ENCODE data around the gene LTBR.
A peak's percentile ranks its signal among the peaks of the same experiment; 100 is the strongest.

Gene LTBR

DNA sequence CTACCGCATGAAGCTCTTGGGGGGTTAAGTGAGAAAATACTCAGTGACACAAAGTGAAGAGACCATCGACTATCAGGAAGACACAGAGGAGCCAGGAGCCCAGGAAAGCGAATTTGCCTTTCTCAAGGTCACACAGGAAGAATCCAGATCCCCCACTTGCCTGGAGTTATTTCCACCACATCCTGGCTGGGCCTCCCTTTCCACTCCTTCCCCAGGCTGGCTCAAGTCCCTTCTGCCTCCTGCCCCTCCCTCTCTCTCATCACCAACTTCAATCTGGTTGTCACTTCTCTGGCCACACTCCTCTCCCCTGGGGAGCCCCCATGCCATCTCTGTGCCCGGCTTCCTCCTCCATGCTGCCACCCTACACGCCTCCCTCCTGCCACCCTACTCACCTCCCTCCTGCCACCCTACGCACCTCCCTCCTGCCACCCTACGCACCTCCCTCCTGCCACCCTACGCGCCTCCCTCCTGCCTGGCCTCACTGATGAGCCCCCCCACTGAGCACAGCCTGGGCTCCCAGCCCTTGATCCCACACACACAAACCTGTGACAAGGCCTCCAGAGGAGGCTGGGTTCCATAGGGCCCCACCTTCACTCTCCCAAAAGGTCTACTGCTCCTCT, 14.9 kb upstream of the LTBR start:
- no peak for DNase-seq

DNA sequence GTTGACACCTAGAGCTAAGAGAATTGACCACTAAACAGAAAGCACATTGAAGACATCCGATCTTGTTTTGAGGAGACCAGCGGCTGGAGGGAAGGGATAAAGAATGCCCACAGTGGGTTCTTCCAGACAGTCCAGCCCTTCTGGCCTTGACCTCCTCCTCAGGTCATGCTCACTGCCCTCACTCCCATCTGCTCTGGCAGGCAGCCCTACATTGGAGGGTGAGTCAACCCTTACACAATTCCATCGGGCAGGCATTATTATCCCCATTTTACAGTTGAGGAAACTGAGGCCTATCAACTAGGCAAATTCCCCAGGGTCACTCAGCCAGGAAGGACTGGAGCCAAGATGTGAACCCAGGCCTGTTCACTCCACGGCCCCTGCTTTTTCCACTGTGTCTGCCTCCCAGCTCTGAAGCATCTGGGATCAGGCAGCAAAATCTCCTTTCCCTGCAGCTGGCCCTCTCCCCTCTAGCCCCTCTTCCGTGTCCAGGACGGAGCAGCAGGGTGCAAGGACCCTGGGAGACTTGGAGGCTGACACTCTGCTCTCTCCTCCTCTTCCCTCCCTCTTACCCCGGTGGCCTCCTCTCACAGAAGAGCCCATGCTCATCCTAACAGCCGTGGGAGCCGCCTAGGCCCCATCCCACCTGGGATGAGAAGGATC, 13.9 kb upstream of the LTBR start:
- no peak for DNase-seq

DNA sequence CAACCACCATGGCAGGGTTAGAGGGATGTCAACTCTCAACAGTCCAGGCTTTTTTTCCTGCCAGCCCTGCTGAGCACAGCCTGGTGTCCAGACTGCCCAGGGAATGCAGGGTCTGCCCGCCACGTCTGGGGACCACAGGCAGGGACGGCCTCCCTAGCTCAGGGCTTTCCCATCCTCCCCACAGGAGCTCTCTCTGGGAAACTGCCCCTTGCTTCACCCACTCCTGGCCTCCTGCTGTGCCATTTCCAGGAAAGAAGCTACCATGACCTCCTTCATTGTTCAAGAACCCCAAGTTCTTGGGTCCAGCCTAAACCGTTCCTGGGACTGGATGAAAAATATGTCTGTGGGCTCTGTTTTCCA, 13.4 kb upstream of the LTBR start:
- DNase-seq = no peak

DNA sequence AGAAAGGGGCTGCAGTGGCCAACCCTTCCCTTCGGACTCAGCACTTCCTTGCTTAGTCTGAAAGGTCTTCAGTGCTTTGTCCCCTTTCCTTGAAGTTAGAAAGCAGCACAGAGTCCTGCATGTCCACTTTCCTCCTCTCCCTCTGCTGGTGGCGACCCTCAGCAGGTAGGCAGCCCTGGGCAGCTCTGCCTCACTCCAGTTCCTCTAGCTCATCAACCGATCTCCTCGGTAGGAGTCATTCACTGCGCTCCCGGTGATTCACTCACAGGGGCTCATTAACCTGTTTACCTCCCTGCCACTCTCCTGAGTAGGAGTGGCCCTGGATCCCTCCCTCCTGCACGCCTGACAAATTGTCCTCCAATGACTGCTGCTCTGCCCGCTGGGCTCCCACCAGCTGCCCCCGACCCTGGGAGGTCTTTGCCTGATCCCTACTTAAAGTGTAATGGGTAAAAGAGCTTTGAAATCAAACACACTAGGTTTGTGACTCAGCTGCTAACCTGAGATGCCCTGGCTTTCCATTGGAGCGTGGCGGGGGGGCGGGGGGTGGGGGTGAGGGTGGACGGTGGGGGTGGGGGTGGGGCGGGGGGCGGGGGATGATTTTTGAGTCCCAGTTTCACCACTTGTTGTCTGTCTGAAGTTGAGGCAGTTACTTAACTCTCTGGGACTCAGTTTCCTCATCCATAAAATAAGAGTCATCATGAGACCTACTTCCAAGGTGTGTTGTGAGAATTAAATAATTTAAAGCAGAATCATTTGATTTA, 12.8 kb upstream of the LTBR start:
- peak; percentile 98 for DNase-seq

DNA sequence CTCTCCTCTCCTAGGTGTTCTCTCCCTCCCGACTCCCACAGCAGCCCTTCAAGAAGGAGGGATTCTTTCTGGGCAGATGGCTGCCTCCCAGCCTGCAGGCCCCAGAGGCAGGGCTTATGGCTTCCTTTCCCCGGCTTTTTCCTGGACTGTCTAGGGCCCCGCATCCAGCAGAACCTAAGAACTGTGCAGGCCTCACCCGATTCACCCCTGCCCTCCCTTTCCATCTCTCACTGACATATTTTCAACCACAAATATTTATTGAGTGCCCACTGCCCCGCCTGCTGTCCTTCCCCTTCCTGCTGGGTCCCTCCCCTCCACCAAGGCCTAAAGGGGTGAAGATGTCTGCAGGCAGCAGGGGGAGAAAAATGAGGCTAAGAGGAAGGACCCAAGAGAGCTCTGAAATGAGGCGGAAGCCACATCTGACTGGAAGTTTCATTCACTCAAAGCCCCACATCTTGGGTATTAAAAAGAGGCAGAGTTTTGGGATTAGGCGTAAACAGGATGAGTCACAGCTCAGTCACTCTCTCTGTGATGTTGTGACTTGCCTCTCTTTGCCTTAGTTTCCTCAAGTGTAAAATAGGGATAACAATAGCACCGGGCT, 11.5 kb upstream of the LTBR start:
- peak; percentile 82 for DNase-seq

DNA sequence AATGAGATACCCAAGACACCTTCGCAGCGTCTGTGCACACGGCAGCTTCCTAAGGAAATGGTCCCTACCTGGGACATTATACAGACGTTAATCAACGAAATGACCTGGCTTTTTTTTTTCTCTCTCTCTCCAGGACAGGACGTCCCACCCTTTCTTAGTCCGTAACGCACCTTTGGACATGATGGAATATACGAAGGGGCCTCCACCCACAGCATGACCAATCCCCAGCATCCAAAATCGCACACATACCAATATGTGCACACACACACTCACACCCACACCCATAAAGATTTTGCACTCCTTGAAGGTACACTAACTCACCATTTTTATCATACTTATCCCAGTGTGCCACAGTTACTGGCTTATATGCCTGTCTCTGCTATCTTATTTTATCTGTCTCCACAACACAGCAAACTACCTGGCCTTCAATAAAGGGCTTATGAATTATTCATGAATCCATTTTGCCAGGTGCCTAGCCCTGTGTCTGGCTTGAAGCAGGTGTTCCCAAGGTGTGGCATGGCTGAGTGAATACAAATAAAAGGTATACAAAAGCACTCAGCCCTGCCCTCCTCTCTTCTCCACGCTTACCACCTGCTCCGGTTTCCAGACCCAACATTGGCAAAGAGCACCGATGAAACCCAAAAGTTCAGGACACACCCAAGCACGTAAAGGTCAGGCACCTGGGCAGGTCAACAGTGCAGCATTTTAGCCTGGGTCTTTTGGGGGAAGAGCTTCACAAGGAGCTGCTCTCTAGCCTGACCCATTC, 10.8 kb upstream of the LTBR start:
- peak; percentile 97 for DNase-seq

DNA sequence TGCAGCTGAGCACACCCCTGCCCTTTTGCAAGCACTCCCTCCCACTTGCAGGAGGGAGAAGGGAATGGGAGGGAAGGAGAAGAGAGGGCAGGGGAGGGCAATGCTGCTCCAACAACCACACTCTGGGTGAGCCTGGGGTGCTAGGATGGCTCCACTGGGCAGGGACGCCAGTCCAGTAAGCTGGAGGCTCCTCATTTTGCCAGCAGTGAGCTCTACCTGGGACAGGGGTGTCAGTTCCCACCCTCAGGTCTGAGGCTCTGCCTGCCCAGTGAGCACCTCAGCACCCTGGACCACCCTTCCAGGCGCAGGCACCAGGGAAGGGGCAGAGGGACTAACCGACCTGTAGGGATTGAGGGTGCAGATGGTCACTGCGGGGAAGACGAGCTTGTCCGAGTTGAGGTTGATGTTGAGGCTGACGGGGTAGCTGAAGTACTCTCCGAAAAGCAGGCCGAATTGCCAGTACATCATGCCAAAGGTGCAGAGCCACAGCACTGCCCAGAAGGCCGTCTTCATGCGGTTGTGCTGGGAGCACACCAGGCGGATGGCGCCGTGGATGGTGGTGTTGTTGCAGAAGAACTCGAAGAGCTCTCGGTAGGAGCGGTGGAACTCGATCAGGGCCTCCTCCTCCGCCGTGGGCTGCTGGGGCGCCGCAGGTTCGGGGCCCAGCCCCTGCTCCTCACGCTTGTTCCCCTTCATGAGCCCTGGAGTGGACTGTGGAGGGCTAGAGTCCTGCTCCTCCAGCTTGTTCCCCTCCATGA, 9.8 kb upstream of the LTBR start:
- DNase-seq = no peak

DNA sequence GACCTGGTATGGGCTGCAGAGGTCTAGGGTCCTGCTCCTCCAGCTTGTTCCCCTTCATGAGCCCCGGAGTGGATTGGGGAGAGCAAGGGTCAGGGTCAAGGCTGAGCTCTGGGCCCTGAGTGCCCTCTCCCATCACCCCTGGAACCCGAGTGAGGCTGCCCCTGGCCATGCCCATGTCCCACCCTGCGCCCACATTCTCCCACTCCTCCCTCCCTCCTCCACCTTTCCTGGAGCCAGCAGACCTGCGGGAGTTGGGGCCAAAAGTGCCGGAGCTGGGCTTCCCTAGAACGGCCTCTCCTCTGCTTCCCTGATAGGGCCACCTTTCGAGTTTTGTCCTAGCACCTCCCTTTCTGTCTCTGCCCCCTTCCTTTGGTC, 9.2 kb upstream of the LTBR start:
- DNase-seq = no peak

DNA sequence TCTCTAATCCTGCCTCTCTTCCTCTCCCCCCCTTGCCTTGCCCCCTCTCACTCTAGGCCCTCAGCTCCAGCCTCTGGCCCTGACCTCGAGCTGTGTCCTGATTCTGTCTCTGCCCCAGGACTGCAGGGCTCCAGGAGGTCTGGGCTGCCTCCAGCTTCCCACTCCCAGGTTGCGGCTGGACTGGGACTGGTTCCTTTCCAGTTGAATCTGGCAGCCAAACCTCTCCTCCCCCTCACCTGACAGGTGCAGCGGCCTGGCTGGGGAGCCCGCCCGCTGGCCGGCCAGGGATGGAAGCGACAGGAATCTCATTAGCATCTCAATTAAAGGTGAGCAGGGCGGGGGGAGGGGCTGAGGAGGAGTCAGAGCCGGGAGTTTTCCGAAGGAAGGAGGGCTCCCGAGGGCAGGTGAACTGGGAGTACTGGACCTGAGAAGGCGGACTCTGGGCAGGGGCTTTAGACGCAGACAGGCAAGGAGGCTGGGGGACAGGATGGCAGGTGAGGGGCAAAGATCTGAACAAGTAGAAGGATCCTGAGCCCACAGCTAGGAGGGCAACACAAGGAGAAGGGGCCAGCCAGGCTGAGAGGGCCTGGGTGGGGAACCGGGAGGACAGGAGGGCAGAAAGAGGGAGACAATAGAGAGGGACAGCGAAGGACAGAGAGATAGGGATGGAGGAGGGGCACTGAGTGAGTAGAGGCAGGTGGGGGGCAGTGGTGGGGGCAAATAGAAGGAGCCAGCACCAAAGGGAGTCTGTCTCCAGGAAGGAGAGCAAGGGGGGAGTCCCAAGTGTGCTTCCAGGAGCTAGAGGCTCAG, 8.5 kb upstream of the LTBR start, which contains the start of gene SCNN1A:
Gene SCNN1A (minus strand): TSS at position 295 of the 810 bp plus-strand sequence. CDS start 780 bp downstream, outside the sequence.
- DNase-seq = peak; percentile 92

DNA sequence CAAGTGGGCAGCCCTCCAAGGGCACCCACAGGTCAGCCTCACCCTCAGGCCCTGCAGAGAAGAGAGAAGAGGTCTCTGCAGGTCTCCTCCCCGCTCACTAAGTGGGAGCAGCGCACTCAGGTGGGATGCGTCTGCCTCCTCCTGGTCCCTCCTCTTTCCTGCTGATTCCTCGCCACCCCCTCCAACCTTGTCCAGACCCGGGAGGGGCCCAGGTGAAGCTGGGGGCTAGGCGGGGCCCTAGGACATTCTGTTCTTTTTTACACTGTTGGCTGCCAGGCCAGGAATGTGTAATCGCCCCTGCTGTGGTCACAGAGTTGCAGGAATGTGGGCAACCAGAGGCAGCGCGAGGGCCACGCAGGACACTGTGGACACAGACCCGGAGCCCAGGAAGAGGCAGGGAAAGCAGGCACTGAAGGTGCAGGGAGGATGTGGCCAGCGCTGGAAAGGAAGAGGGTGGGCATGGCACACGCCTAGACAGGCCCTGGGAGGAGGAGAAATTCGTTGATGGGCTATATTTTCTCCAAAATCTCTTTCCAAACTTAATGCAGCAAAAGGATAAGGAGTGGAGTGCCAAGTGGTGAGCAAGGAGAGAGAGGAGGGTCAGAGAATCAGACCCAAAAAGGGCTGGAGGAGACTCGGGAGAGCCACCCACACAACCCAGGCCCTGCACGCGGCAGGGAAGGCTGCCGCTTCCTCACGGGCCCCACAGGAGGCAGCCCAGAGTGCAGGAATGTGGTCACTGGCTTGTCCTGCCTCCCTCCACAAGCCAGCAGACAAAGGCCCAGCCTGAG, 7.7 kb upstream of the LTBR start:
- no peak for DNase-seq

DNA sequence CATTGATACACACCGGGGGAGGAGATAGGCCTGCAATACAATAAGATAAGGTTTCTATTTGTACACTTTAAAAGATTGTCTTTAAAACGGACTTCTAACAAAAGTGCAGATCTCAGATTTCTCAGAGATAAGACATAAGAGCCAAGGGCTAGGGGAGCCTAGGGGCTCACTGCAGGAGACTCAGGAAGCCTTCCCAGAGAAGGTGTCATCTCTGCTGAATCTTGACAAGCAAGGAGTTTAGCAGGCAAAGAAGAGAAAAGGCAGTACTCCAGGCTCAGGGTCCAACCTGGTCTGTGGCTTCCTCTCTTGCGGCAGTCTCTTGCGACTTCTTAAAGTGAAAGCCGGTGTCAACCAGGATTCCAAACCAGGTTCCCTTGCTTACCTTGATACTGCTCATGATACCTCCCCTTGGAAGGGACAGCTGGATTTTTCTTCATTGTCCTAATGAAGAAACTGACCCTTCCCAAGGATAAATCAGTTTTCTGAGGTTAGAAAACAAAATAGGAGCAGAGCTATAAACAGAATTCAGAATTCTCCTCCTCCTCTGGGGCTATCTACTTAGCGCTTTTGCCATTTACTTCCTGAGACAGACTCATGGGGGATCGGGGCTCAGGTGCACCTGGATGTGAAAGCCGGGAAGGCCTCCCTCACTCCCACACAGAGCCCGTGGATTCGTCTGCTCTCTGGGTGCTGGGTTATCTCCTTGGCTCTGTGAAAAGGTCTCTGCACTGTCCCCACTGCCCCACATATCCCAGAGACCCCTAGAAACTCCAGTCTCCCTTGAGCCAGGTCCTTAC, 6.9 kb upstream of the LTBR start:
- DNase-seq = no peak

DNA sequence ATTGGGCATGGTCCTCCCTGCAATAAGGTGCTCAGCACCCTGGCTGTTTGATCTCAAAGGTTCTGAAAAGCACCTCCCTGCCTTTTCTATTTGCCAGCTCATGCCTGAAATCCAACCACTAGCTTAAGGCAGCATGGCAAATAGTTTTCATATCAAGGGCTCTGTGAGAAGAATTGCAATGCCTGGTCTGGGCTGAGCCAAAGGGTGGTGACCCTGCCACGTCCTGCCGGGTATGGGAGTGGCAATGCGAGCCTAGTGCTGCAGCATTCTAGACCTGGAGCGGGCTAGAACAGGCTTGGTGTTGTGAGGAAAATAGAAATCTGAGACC, 6.3 kb upstream of the LTBR start:
- no peak for DNase-seq

DNA sequence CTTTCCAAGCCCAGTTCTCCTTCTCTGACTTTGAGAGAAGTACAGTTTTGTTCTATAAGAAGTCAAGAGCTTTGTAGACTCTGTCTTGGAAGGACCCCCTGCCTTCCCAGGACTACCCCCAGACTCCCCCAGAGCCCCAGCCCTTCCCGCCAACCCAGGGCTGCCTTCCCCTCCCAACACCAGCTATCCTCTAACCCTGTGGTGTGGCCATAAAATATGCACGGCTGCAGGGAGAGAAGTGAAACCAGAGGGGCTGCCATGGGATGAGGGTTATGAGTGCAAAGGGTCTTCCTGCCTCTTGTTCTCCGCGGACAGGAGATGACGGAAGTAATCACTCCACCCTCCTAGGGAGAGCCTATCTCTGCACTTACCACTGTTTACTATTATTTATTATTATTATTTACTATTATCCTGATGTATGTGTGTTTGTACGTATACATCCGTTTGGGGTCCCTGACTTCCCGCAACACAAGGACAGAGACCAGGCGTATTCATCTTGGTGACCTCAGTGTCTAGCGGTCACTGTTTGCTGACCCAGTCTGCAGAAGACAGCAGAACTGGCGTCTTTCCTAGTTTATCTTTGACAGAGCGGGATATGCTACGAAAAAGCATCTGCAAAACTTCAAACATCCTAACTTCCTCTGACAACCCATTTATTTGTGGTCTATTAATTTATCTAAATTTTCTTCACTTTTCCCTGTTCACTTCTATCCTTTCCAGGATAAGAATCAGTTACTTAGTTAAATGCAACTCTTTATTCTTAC, 5.1 kb upstream of the LTBR start:
- no peak for DNase-seq

DNA sequence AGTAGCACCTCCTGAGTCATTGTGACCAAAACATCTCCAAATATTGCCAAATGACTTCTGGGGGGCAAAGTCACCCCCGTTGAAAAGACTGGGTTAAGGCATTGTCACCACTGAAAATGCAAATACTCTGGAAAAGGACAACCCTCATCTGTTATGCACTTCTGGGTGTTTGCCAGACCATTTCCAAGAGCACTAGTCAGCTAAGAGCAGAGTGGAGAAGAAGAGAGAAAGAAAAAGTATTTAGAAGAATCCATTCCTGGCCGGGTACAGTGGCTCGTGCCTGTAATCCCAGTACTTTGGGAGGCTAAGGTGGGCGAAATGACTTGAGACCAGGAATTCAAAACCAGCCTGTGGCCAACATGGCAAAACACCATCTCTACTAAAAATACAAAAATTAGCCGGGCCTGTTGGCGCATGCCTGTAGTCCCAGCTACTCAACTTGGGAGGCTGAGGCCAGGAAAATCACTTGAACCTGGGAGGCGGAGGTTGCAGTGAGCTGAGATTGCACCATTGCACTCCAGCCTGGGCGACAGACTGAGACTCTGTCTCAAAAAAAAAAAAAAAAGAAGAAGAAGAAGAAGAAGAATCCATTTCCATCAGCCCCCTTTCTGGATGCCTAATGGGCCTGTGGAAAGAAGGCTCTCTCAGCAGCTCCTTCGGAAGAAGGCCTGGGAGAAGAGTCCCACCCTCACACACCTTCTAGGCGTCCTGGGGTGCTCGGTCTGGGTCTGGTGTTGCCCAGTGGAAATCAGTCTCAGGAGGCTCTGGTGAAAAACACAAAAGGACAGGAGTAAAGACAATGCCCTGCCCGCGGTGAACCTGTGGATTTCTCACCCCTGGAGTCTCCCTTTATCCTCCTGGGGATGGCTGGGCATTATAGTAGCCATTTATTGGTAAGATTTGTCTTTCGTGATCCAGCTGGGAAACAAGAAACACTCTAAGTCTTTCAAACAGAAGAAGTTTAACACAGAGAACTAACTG, 3.5 kb upstream of the LTBR start:
- DNase-seq = no peak

DNA sequence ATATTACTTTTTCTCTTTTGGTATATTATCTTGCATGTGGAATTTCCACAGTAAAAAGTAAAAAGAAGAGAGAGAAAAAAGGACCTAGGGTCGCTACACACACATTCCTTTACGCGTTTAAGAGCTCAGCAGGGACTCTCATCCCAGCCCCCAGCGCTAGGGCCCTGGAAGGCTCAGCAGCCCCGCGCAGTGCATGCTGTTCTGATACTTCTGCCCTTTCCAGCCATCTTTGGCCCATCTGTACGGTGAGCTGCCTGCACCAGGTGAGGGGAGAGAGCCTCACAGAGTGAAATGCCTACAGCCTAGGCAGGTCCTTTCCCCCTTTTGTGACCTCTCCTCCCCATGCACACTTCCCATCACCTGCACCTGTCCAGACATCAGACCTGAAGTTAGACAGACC, 1.6 kb upstream of the LTBR start:
- DNase-seq = no peak

DNA sequence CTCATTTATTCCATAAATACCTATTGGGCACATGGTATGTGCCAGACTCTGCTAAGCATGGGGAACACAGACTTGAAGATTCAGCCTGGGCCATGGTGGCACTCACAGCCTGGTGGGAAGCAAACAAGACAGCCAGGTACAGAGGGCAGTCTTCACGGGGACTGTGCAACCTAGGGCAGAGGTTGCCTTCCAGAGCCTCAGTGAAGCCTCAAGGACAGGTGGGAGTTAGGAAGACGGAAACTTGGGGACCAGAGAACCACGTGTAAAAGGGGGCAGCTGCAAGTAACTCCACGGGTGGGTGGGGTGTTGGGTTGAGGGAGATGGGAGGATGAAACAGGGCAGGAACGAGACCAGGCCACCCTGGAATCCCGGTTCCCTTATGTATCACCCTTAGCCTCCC, 980 bp upstream of the LTBR start:
- DNase-seq = no peak

DNA sequence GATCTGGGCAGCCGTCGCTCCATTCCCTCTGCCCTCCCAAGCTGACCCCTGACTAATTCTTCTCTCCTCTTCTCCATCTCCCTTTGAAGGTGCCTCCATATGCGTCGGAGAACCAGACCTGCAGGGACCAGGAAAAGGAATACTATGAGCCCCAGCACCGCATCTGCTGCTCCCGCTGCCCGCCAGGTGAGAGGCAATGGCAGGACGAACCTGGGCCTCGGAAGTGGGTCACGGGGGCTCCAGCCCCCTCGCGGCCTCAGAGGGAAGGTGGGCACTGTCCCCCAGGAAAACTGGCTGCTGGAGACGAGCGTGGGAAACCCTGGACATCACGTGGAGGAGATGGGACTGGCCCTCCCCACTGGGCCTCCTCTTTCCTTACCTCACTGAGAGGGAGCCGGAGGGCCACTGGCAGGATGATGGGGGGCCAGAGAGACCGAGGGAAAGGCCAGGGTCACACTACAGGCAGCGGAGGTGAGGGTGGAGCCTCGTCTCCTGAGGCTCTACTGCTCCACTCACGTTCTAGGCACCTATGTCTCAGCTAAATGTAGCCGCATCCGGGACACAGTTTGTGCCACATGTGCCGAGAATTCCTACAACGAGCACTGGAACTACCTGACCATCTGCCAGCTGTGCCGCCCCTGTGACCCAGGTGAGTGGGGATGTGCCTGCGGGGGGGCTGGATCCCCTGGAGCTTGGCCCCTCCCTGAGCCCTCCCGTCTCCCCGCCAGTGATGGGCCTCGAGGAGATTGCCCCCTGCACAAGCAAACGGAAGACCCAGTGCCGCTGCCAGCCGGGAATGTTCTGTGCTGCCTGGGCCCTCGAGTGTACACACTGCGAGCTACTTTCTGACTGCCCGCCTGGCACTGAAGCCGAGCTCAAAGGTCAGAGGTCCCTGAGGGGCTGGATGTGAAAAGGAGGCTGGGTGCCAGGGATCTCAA, 806 bp downstream of the LTBR start:
- no peak for DNase-seq

Data from NCI-H774 (cell line).